IPS DF 6.9 (cell line): ENCODE results near the gene FUT3.
"Not testable (repeated sequence)": the region's sequence is repeated elsewhere in the genome, so short reads cannot be mapped to it uniquely, and the experiment has no call there.

Experiments used
- DNase-seq: peaks from one replicate; pipeline ENCODE4 v3.0.0-alpha.2; 2013; ENCODE audit warnings: low read depth, low spot score
- H3K27ac ChIP-seq: one replicate; pipeline ENCODE4 v1.5.1; 2013; ENCODE audit warnings: low read length, control low read depth
- H3K27me3 ChIP-seq: 2 replicates; pipeline ENCODE4 v1.6.1; 2013; ENCODE audit warnings: mild to moderate bottlenecking, low read length; ENCODE audit not compliant: control insufficient read depth, insufficient read depth
- H3K36me3 ChIP-seq: 2 replicates; pipeline ENCODE4 v1.6.1; 2013; ENCODE audit warnings: low read length; ENCODE audit not compliant: control insufficient read depth, insufficient read depth
- H3K4me1 ChIP-seq: 2 replicates; pipeline ENCODE4 v1.6.1; 2013; ENCODE audit warnings: low read length; ENCODE audit not compliant: control insufficient read depth, insufficient read depth
- H3K4me3 ChIP-seq: 2 replicates; pipeline ENCODE4 v1.5.1; 2013; ENCODE audit warnings: mild to moderate bottlenecking, low read length
- H3K9me3 ChIP-seq: 2 replicates; pipeline ENCODE4 v1.6.1; 2013; ENCODE audit warnings: low read length, inconsistent platforms; ENCODE audit not compliant: control insufficient read depth, insufficient read depth
- WGBS: extraction: QIAGEN DNeasy Blood & Tissue Kit; methylation state at CpG from one replicate; pipeline ENCODE4 v1.1.7; 2013; ENCODE audit warnings: mixed read lengths, missing lambda C conversion rate; ENCODE audit not compliant: insufficient read length, insufficient coverage; 5-methylcytosine and 5-hydroxymethylcytosine counted together

Gene FUT3

DNA sequence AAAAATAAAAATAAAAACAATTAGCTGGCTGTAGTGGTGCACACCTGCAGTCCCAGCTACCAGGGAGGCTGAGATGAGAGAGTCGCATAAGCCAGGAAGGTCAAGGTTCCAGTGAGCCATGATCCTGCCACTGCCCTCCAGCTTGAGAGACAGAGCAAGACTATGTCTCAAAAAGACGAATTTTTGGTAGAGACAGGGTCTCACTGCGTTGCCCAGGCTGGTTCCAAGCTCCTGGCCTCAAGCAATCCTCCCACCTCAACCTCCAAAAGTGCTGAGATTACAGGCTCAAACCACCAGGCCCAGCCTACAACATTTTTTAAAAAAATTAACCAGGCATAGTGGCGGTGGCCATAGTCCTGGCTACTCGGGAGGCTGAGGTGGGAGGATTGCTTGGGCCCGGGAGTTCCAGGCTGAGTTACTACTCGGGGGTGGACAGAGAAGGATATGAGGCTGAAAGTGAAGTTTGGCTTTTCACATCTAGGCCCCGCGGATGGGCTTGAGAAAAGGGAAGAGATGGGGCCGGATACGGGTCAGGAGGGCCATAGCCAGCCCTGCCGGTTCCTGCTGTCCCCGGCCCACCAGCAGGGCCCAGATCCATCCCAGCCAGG, 42.2 kb upstream of the FUT3 start:
- no peak overlapping the region for H3K27ac ChIP-seq

DNA sequence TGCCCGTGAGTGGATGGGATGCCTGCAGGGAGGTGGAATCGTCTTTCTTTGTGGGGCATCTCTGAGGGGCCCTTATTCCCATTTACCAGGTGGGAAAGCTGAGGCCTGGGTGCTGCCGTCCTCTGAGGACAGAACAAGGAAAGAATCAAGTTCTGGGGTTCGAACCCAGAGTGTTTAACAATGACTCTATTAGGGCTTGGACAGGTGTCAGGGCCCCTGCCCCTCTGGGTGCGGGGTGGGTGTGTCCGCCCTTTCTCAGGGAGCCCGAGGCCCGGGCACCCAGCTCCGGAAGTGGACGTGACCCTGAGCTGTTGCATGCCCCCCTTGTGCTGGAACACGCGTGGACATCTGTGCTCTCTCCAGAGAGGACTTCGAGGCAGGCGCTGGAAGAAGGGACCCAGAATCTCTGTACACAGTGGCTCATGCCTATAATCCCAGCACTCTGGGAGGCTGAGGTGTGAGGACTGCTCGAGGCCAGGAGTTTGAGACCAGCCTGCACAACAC, 41.6 kb upstream of the FUT3 start:
- H3K9me3 ChIP-seq = no peaks in the 10 kb centered on the region
- WGBS = no CpG with 5 or more reads among the region's 15 CpGs
- H3K4me3 ChIP-seq = no peak overlapping the region
- no peak overlapping the region for H3K27ac ChIP-seq
- no peaks in the 10 kb centered on the region for H3K4me1 ChIP-seq
- no peaks in the 10 kb centered on the region for H3K27me3 ChIP-seq
- DNase-seq = no peak
- H3K36me3 ChIP-seq = peaks cover 15% of the 10 kb centered on the region

More for the DNA sequence above, 42.2 kb upstream of the FUT3 start:
- no peaks in the 10 kb centered on the region for H3K27me3 ChIP-seq
- H3K36me3 ChIP-seq = peaks cover 15% of the 10 kb centered on the region
- H3K4me3 ChIP-seq = no peak overlapping the region
- no peaks in the 10 kb centered on the region for H3K4me1 ChIP-seq
- no peak for DNase-seq
- no peaks in the 10 kb centered on the region for H3K9me3 ChIP-seq
- WGBS = no CpG with 5 or more reads among the region's 13 CpGs

DNA sequence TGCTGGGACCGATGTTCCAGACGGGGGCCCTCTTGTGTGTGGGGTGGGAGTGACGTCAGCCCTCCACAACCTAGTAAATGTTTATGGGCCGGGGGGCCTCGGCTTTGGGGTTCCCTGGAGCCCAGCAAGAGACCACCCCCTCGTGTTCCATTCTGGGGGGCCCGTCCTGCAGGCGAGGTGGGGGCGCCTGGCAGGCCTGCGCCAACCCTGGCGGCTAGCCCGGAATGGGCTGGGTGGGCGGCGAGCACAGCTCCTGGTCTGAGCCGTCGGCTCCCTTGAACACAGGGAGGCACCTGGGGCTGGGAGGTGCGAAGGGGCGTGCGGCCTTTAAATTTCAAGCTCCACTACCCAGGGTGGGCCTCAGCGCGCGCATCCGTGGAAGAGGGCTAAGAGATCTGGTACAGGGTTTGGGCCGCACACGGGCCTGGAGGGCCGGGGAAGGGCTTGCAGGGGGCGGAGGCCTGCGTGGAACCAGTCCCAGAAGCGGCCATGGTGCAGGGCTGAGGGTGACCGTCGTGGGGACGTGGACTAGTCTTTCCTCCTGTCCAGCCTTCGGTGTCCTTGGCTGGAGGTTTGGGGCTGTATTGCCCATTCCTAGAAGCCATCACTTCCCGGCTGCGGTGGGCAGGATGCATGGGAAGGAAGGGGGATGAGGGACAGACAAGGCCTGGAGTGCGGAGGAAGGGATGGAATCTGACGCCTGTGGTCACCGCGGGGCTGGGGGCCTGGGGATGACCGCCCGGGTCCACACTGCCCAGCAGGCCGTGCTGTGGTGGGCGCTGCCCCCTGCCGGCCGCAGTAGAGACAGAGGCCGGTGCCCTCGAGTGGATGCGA, 40.9 kb upstream of the FUT3 start:
- Histone ChIP-seq H3K4me3 (no peak overlapping the region), H3K27ac (no peak overlapping the region), H3K4me1 (no peaks in the 10 kb centered on the region), H3K9me3 (no peaks in the 10 kb centered on the region), H3K27me3 (no peaks in the 10 kb centered on the region), H3K36me3 (peaks cover 15% of the 10 kb centered on the region)
- no CpG with 5 or more reads among the region's 48 CpGs for WGBS
- DNase-seq = no peak

DNA sequence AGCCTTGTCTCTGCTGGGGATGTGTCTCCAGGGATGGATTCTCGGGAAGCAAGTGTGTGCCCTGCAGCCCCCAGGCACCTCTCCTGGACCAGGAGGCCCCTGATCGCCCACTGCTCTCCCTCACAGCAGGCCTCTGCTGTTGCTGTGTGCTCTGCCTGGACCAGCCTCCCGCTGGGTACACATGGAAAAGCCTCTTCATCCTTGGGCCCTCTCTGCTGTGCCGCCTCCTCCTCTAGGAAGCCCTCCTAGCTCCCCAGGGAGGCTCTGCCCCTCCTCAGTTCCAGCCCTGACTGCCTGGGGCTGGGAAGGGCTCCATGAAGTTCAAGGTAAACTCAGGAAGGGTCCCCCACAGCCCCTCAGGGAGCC, 40.3 kb upstream of the FUT3 start:
- Histone ChIP-seq H3K9me3 (no peaks in the 10 kb centered on the region), H3K27me3 (no peaks in the 10 kb centered on the region), H3K27ac (no peak overlapping the region), H3K4me3 (no peak overlapping the region), H3K36me3 (peaks cover 15% of the 10 kb centered on the region), H3K4me1 (no peaks in the 10 kb centered on the region)
- no CpG with 5 or more reads among the region's 4 CpGs for WGBS
- no peak for DNase-seq

DNA sequence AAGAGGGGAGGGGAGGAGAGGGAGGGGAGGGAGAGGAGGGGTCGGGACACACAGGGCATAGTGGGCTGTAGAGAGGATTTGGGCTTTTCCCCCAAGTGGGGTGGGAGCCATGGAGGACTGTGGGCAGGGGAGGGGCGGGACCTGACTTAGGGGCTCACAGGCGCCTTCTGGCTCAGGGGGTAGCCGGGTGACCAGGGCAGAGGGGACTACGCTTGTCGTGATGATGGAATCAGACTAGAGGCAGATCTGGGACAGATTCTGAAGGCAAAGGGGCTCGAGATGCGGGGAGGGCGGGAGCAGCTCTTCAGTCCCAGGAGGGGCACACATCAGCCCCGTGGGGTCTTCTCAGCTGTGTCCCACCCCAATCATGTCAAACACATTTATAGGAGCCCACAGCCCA, 38.9 kb upstream of the FUT3 start:
- H3K4me1 ChIP-seq = no peaks in the 10 kb centered on the region
- WGBS = no CpG with 5 or more reads among the region's 10 CpGs
- no peak overlapping the region for H3K27ac ChIP-seq
- no peaks in the 10 kb centered on the region for H3K27me3 ChIP-seq
- H3K36me3 ChIP-seq = peaks cover 2% of the 10 kb centered on the region; the same call in 1 of the 2 replicates
- no peak overlapping the region for H3K4me3 ChIP-seq
- no peak for DNase-seq
- H3K9me3 ChIP-seq = no peaks in the 10 kb centered on the region

DNA sequence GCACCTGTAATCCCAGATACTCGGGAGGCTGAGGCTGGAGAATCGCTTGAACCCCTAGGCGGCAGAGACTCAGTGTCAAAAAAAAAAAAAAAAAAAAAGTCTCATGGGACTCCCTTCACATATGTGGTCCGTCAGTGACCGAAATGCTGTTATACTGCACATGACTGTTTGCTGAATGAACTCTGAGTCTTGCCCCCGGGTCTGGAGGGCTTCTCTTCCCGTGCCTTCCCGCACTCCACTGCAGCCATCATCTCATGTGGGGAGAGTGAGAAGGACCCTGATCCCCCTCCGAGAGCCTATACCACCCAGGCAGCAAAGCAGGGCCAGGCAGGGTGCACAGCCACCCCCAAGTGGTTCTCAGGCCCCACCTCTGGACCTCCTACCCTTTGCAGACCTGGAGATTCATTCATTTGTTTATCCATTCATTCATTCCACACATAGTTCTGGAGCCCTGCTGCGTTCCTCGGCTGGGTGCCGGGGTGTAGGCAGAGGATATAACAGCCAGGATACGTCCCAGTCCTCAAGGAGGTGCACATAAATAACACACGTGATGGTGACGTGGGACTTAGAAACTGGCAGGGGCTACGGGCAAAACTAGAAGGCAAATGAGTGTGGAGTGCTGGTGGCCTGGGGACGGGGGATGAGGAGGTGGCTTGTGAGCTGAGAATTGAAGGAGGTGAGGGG, 38.2 kb upstream of the FUT3 start:
- no peak overlapping the region for H3K4me3 ChIP-seq
- WGBS = no CpG with 5 or more reads among the region's 17 CpGs
- no peaks in the 10 kb centered on the region; the same call in 1 of the 2 replicates for H3K36me3 ChIP-seq
- no peaks in the 10 kb centered on the region for H3K4me1 ChIP-seq
- no peak overlapping the region for H3K27ac ChIP-seq
- no peaks in the 10 kb centered on the region for H3K27me3 ChIP-seq
- no peaks in the 10 kb centered on the region for H3K9me3 ChIP-seq
- no peak for DNase-seq

DNA sequence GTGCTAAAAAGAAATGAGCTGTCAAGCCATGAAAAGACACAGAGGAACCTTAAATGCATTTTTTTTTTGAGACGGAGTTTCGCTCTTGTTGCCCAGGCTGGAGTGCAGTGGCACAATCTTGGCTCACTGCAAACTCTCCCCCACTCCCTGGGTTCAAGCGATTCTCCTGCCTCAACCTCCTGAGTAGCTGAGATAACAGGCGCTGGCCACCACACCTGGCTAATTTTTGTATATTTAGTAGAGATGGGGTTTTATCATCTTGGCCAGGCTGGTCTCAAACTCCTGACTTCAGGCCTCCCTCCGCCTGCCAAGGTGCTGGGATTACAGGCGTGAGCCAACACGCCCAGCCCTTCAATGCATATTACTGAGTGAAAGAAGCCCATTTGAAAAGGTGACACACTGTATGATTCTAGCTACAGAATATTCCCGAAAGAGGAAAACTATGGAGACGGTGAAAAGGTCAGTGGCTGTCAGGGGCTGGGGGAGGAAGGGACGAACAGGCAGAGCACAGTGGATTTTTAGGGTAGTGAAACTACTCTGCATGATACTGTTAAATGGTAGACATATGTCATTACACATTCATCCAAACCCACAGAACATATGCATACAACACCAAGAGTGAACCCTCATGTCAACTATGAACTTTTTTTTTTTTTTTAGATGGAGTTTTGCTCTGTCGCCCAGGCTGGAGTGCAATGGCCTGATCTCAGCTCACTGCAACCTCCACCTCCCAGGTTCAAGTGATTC, 33.0 kb upstream of the FUT3 start:
- H3K27ac ChIP-seq, DNase-seq, H3K36me3 ChIP-seq, H3K4me1 ChIP-seq, H3K27me3 ChIP-seq, H3K9me3 ChIP-seq, H3K4me3 ChIP-seq: not testable (repeated sequence)
- WGBS = no CpG with 5 or more reads among the region's 11 CpGs

DNA sequence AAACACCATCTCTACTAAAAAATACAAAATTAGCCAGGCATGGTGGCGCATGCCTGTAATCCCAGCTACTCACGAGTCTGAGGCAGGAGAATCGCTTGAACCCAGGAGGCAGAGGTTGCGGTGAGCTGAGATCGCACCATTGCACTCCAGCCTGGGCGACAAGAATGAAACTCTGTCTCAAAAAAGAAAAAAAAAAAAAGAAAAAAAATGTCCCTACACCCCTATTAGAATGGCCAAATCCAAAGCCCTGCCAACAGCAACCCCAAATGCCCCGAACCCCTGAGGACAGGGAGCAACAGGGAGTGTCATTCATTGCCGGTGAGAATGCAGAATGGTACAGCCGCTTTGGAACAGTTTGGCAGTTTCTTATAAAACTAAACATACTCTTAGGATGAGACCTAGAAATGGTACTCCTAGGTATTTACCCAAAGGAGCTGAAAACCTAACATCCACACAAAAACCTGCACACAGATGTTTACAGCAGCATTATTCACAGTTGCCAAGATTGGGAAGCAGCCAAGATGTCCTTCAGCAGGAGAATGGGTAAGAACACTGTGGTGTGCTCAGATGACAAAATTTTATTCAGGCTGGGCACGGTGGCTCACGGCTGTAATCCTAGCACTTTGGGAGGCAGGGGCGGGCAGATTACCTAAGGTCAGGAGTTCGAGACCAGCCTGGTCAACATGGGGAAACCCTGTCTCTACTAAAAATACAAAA, 32.1 kb upstream of the FUT3 start:
- no CpG with 5 or more reads among the region's 13 CpGs for WGBS
- not testable (repeated sequence) for H3K4me1 ChIP-seq, H3K9me3 ChIP-seq, H3K36me3 ChIP-seq, H3K27ac ChIP-seq, DNase-seq, H3K27me3 ChIP-seq, H3K4me3 ChIP-seq

DNA sequence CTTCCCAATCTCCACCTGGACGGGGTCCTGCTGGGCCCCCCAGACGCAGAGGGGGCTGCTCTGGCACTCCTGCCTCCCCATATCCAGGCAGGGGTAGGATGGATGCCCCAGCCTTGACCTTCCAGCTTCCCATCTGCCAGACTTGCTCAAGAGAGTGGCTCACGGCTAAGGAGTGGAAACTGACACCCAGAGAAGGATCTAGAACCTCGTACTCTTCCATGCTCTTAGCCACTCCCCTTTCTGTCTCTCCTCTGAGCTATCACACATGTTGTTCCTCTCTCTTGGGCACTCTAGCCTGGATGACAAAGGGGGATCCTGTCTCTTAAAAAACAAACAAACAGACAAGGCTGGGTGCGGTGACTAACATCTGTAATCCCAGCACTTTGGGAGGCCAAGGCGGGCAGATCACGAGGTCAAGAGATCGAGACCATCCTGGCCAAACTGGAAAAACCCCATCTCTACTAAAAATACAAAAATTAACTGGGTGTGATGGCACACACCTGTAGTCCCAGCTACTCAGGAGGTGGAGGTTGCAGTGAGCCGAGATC, 31.2 kb upstream of the FUT3 start:
- no peaks in the 10 kb centered on the region; the same call in 1 of the 2 replicates for H3K36me3 ChIP-seq
- DNase-seq = no peak
- no peaks in the 10 kb centered on the region for H3K27me3 ChIP-seq
- H3K27ac ChIP-seq = no peak overlapping the region
- WGBS = no CpG with 5 or more reads among the region's 9 CpGs
- H3K4me1 ChIP-seq = no peaks in the 10 kb centered on the region
- H3K4me3 ChIP-seq = no peak overlapping the region
- H3K9me3 ChIP-seq = no peaks in the 10 kb centered on the region
